SU-DHL-6 (cell line): ENCODE results near the gene ARHGAP29.

Source experiments
- H2AFZ ChIP-seq: fragments of 200-600 bp; sonication (generic); 2 replicates; pipeline ENCODE4 v1.6.1; 2014; ENCODE audit warnings: low read depth, mild to moderate bottlenecking, moderate library complexity, mixed read lengths, antibody characterized with exemption, low read length; ENCODE audit not compliant: severe bottlenecking
- H3F3A ChIP-seq: fragments of 200-600 bp; shearing (Covaris generic); 2 replicates; pipeline ENCODE4 v1.6.0; 2016; ENCODE audit warnings: antibody characterized with exemption, mild to moderate bottlenecking; ENCODE audit not compliant: insufficient read depth
- H3K27ac ChIP-seq: fragments of 200-600 bp; sonication (generic); 2 replicates; pipeline ENCODE4 v1.5.1; 2016; ENCODE audit warnings: low read depth, mild to moderate bottlenecking, low read length, moderate library complexity, mixed read lengths
- H3K27me3 ChIP-seq: fragments of 200-600 bp; sonication (generic), shearing (Covaris generic); 2 replicates; pipeline ENCODE4 v1.6.0; 2014; ENCODE audit warnings: mild to moderate bottlenecking, low read length
- H3K36me3 ChIP-seq: fragments of 200-600 bp; sonication (generic); 2 replicates; pipeline ENCODE4 v1.6.1; 2014; ENCODE audit warnings: mild to moderate bottlenecking, low read length, mixed read lengths
- H3K4me2 ChIP-seq: fragments of 300-600, 200-600 bp; shearing (Covaris generic), sonication (generic); 2 replicates; pipeline ENCODE4 v1.6.0; 2014; ENCODE audit warnings: low read length, low read depth, mild to moderate bottlenecking; ENCODE audit not compliant: poor library complexity, severe bottlenecking
- H3K4me3 ChIP-seq: fragments of 200-600 bp; sonication (generic); 2 replicates; pipeline ENCODE4 v1.5.1; 2014; ENCODE audit warnings: antibody characterized with exemption, low read length, mild to moderate bottlenecking, mixed read lengths; ENCODE audit not compliant: insufficient read depth, poor library complexity, severe bottlenecking
- H3K79me2 ChIP-seq: fragments of 200-600 bp; sonication (generic); 2 replicates; pipeline ENCODE4 v1.6.1; 2014; ENCODE audit warnings: mild to moderate bottlenecking, low read length, moderate library complexity; ENCODE audit not compliant: insufficient read depth
- H3K9ac ChIP-seq: fragments of 200-600 bp; sonication (generic); 2 replicates; pipeline ENCODE4 v1.7.0; 2014; ENCODE audit warnings: mild to moderate bottlenecking, low read length
- H3K9me2 ChIP-seq: fragments of 200-600 bp; sonication (generic); replicated peaks from 2 replicates; pipeline ENCODE4 v1.6.1; 2014; ENCODE audit warnings: low read length; ENCODE audit not compliant: insufficient read depth
- H3K9me3 ChIP-seq: fragments of 200-600 bp; sonication (generic); 2 replicates; pipeline ENCODE4 v1.6.1; 2014; ENCODE audit warnings: low read length, mixed read lengths; ENCODE audit not compliant: insufficient read depth
- H4K20me1 ChIP-seq: fragments of 200-600 bp; sonication (generic); 2 replicates; pipeline ENCODE4 v1.6.1; 2014; ENCODE audit warnings: low read depth, mild to moderate bottlenecking, antibody characterized with exemption, low read length, moderate library complexity, mixed read lengths
- EZH2phosphoT487 ChIP-seq: fragments of 200-600 bp; sonication (generic), shearing (Covaris generic); conservative IDR thresholded peaks from 2 replicates; pipeline ENCODE4 v1.6.1; 2018; ENCODE audit warnings: mild to moderate bottlenecking, antibody characterized with exemption, low read length, moderate library complexity, mixed read lengths
- TF ChIP-seq, protein P1 (sequence below): fragments of 200-600 bp; sonication (generic); IDR thresholded peaks from one replicate; pipeline ENCODE4 v1.5.1; 2017; ENCODE audit warnings: antibody characterized with exemption, mild to moderate bottlenecking, low read length, moderate library complexity; ENCODE audit not compliant: insufficient read depth, poor library complexity, severe bottlenecking

The ARHGAP29 gene

DNA sequence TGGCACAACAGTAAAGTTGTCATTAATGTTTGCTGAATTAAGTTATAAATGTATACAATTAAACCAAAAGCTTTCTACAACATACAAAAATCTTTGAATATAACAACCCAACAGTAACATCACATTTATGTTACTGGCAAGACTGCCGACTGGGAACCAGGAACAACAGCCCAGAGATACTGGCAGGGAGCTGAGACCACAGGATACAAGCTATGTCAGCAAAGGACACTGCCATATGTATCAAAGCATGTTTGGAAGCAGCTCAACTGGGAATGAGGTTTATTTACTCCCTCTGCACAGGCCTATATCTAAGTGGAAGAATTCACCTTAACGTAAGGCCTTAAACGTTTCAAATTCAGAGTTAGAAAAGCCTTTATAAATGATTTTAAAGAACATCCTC lies 50.4 kb downstream of the ARHGAP29 start:
- no peak overlapping the region for H3K27ac ChIP-seq
- H3F3A ChIP-seq: no peaks in the 10 kb centered on the region

DNA sequence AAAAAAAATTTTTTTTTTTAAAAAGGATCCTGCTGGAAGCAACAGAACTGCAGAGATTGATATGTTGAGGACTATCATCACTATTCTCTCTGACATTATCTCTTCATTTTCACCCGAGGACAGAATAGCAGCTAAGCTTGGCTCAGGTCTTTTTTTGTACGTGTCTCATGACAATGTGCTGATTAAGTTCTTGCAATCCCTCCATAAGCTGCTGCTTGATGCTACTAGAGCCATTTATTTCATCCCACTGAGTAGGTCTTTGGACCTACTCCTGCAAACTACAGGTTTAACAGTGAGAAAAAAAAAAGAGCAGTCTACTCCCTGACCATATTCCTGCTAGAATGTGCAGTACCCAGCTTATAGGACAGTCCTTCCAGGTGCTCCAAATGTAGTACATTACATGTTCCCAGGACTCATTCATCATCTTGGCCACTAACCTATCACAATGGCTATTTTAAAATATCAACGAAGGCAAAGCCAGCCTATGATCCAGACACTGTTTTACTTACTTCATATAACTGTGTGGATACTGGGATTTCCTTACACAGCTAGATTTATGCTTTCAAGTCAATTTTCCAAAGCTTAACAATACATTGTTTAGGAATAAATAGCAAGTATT lies 54.1 kb downstream of the ARHGAP29 start:
- H3K9me3 ChIP-seq: no peaks in the 10 kb centered on the region
- no peak overlapping the region for H3K27ac ChIP-seq
- H3K79me2 ChIP-seq: no peaks in the 10 kb centered on the region
- no peaks in the 10 kb centered on the region; the same call in 1 of the 2 replicates for H3K27me3 ChIP-seq
- no peak overlapping the region for H3K4me2 ChIP-seq
- TF ChIP-seq, protein P1, sequence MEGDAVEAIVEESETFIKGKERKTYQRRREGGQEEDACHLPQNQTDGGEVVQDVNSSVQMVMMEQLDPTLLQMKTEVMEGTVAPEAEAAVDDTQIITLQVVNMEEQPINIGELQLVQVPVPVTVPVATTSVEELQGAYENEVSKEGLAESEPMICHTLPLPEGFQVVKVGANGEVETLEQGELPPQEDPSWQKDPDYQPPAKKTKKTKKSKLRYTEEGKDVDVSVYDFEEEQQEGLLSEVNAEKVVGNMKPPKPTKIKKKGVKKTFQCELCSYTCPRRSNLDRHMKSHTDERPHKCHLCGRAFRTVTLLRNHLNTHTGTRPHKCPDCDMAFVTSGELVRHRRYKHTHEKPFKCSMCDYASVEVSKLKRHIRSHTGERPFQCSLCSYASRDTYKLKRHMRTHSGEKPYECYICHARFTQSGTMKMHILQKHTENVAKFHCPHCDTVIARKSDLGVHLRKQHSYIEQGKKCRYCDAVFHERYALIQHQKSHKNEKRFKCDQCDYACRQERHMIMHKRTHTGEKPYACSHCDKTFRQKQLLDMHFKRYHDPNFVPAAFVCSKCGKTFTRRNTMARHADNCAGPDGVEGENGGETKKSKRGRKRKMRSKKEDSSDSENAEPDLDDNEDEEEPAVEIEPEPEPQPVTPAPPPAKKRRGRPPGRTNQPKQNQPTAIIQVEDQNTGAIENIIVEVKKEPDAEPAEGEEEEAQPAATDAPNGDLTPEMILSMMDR: no peak
- no peak for TF ChIP-seq EZH2phosphoT487
- no peak overlapping the region for H3K9ac ChIP-seq
- H3F3A ChIP-seq: no peaks in the 10 kb centered on the region
- no peak overlapping the region for H2AFZ ChIP-seq
- no peaks in the 10 kb centered on the region for H4K20me1 ChIP-seq
- no peak overlapping the region for H3K4me3 ChIP-seq
- no peaks in the 10 kb centered on the region for H3K9me2 ChIP-seq
- no peaks in the 10 kb centered on the region for H3K36me3 ChIP-seq

More for the DNA sequence above, 50.4 kb downstream of the ARHGAP29 start:
- Histone ChIP-seq H3K9ac (no peak overlapping the region), H3K9me3 (no peaks in the 10 kb centered on the region), H3K79me2 (no peaks in the 10 kb centered on the region), H3K9me2 (no peaks in the 10 kb centered on the region), H3K4me3 (no peak overlapping the region), H4K20me1 (no peaks in the 10 kb centered on the region), H2AFZ (no peak overlapping the region), H3K36me3 (no peaks in the 10 kb centered on the region), H3K27me3 (no peaks in the 10 kb centered on the region), H3K4me2 (no peak overlapping the region)
- TF ChIP-seq EZH2phosphoT487: no peak
- TF ChIP-seq, protein P1: no peak

DNA sequence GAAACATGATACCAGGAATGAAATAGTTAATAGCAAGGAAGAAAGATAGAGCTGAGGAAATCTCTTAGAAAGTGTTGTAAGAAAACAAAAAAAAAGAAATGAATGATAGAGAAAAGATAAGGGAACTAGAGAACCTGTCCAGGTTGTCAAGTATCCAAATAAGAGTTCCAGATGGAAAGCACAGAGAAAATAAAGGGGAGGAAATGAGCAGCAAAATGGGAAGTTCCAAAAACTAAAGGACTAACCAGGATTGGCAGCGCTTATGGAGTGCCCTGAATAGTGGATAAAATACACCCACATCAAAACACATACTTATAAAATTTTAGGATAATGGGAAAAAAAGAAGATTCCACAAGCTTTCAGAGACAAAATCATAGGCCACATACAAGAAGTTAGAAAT lies 55.2 kb downstream of the ARHGAP29 start:
- no peak overlapping the region for H3K4me2 ChIP-seq
- no peaks in the 10 kb centered on the region for H3K36me3 ChIP-seq
- no peak overlapping the region for H2AFZ ChIP-seq
- H3K27ac ChIP-seq: no peak overlapping the region
- TF ChIP-seq EZH2phosphoT487: no peak
- TF ChIP-seq, protein P1: no peak
- no peaks in the 10 kb centered on the region for H3K9me3 ChIP-seq
- H3K4me3 ChIP-seq: no peak overlapping the region
- no peaks in the 10 kb centered on the region for H3F3A ChIP-seq
- no peaks in the 10 kb centered on the region for H4K20me1 ChIP-seq
- H3K27me3 ChIP-seq: no peaks in the 10 kb centered on the region; the same call in 1 of the 2 replicates
- no peaks in the 10 kb centered on the region for H3K9me2 ChIP-seq
- H3K79me2 ChIP-seq: no peaks in the 10 kb centered on the region
- H3K9ac ChIP-seq: no peak overlapping the region
